ENCODE results near the gene B4GALT5.
"Not testable (repeated sequence)": the region's sequence is repeated elsewhere in the genome, so short reads cannot be mapped to it uniquely, and the experiment has no call there.

The B4GALT5 gene

DNA sequence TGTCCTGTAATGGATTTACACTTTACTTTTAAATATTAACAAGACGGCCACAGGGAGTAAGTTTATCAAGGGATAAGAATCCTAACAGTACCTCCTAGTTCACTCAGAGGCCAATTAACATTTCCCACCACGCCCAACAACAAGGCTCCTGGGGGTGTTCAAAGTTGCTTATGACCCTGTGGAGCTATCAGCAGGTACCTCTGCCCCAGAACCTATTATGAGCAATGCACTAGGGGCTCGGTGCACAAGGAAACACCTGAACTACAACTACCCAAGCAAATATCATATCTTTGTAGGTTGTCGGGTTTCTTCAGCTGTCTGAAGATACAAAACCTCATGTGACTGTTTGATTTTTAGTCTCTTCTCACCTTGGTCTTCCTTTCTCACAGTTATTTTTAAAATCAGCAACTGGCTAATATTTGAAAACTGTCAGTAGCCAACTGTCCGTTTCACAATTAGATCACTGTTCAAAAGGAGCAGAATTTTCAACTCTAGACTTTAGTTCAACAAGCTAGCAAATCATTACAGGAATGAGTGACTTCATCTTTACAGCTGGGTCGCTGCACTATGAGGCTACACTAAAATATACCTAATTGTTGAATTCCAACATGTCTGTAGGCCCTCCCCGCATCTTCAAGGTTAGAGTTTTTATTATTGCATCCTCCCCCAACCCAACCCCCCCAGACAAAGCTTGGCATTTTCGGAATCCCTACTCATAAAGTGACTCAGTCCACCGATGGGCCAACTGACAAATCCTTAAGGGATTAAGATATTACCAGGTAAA, 38.1 kb downstream of the B4GALT5 start:
- Mint-ChIP-seq H3K9me3 (no peaks in the 10 kb centered on the region), H3K36me3 (ENCODE audit: low read depth) (peaks cover 9% of the 10 kb centered on the region), H3K4me1 (ENCODE audit: low read depth) (peaks cover 77% of the 10 kb centered on the region), H3K27ac (peak overlapping the region; percentile 85), H3K27me3 (ENCODE audit: low read depth) (no peaks in the 10 kb centered on the region), H3K4me3 (no peak overlapping the region)
- DNase-seq (ENCODE audit: low spot score) = no peak

- Mint-ChIP-seq H3K27ac (peak overlapping the region; percentile 39), H3K36me3 (ENCODE audit: low read depth) (peaks cover 9% of the 10 kb centered on the region), H3K27me3 (ENCODE audit: low read depth) (no peaks in the 10 kb centered on the region), H3K4me3 (no peak overlapping the region), H3K4me1 (ENCODE audit: low read depth) (peaks cover 81% of the 10 kb centered on the region), H3K9me3 (no peaks in the 10 kb centered on the region)
- no peak for DNase-seq (ENCODE audit: low spot score)
Measured at GRCh38 chr20:49674383-49675352, 39.0 kb downstream of the B4GALT5 start.

GRCh38 chr20:49672096-49672664, 41.5 kb downstream of the B4GALT5 start:
- H3K27ac Mint-ChIP-seq = peak overlapping the region; percentile 76
- H3K9me3 Mint-ChIP-seq = no peaks in the 10 kb centered on the region
- peaks cover 10% of the 10 kb centered on the region for H3K36me3 Mint-ChIP-seq (ENCODE audit: low read depth)
- peaks cover 77% of the 10 kb centered on the region for H3K4me1 Mint-ChIP-seq (ENCODE audit: low read depth)
- DNase-seq (ENCODE audit: low spot score) = no peak
- peak overlapping the region; percentile 27 for H3K4me3 Mint-ChIP-seq
- no peaks in the 10 kb centered on the region for H3K27me3 Mint-ChIP-seq (ENCODE audit: low read depth)

- Mint-ChIP-seq H3K4me3 (peak overlapping the region; percentile 27), H3K27ac (no peak overlapping the region), H3K4me1 (ENCODE audit: low read depth) (peaks cover 70% of the 10 kb centered on the region), H3K9me3 (no peaks in the 10 kb centered on the region), H3K36me3 (ENCODE audit: low read depth) (peaks cover 10% of the 10 kb centered on the region), H3K27me3 (ENCODE audit: low read depth) (no peaks in the 10 kb centered on the region)
- DNase-seq (ENCODE audit: low spot score) = no peak
Measured at GRCh38 chr20:49671433-49671832, 42.2 kb downstream of the B4GALT5 start.

DNA sequence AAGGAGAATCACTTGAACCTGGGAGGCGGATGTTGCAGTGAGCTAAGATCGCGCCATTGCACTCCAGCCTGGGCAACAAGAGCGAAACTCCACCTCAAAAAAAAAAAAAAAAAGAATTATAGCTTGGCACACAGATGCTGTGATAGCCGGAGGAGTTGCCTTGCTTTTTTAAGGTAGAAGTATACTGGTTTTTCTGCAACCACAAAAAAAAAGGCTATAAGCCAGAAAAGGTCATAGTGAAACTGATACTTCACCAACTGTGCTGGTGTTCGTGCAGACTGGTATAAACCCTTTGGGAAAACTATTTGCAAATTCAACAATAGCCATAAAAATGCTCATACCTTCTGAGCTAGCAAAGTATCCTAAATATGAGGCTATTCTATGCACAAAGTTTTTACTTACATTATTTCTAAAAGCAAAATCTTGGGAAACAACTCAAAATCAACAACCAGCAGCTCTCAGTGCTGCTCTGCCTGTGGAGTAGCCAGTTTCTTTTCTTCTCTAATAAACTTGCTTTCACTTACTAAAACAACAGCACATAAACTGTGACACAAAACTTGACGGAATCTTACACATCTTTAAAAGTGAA, 44.0 kb downstream of the B4GALT5 start:
- Mint-ChIP-seq H3K27ac (peak overlapping the region; percentile 89), H3K4me1 (ENCODE audit: low read depth) (peaks cover 60% of the 10 kb centered on the region)

DNA sequence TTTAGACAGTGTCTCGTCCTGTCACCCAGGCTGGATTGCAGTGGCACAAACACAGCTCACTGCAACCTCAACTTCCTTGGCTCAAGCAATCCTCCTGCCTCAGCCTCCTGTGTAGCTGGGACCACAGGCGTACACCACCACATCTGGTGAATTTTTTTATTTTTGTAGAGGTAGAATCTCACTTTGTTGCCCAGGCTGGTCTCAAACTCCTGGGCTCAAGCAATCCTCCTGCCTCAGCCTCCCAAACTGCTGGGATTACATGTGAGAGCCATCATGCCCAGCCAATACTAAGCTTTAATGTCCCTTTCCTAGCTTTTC, 44.8 kb downstream of the B4GALT5 start:
- Mint-ChIP-seq H3K4me1 (ENCODE audit: low read depth) (peaks cover 66% of the 10 kb centered on the region), H3K27ac (peak overlapping the region; percentile 89), H3K36me3 (ENCODE audit: low read depth) (peaks cover 10% of the 10 kb centered on the region), H3K4me3 (peak overlapping the region; percentile 80)
- not testable (repeated sequence) for H3K27me3 Mint-ChIP-seq (ENCODE audit: low read depth); DNase-seq (ENCODE audit: low spot score); H3K9me3 Mint-ChIP-seq

More for the DNA sequence above, 44.0 kb downstream of the B4GALT5 start:
- peaks cover 10% of the 10 kb centered on the region for H3K36me3 Mint-ChIP-seq (ENCODE audit: low read depth)
- no peaks in the 10 kb centered on the region for H3K9me3 Mint-ChIP-seq
- peak; percentile 21 for DNase-seq (ENCODE audit: low spot score)
- peak overlapping the region; percentile 80 for H3K4me3 Mint-ChIP-seq
- no peaks in the 10 kb centered on the region for H3K27me3 Mint-ChIP-seq (ENCODE audit: low read depth)

GRCh38 chr20:49668181-49668877, 45.3 kb downstream of the B4GALT5 start:
- Mint-ChIP-seq H3K9me3 (no peaks in the 10 kb centered on the region), H3K36me3 (ENCODE audit: low read depth) (peaks cover 7% of the 10 kb centered on the region), H3K27me3 (ENCODE audit: low read depth) (no peaks in the 10 kb centered on the region), H3K27ac (peak overlapping the region; percentile 89), H3K4me1 (ENCODE audit: low read depth) (peaks cover 64% of the 10 kb centered on the region), H3K4me3 (peak overlapping the region; percentile 80)
- DNase-seq (ENCODE audit: low spot score) = peak; percentile 48

GRCh38 chr20:49666911-49667310, 46.8 kb downstream of the B4GALT5 start:
- DNase-seq (ENCODE audit: low spot score) = no peak
- Mint-ChIP-seq H3K27me3 (ENCODE audit: low read depth) (no peaks in the 10 kb centered on the region), H3K9me3 (no peaks in the 10 kb centered on the region), H3K4me1 (ENCODE audit: low read depth) (peaks cover 62% of the 10 kb centered on the region), H3K27ac (no peak overlapping the region), H3K36me3 (ENCODE audit: low read depth) (peaks cover 5% of the 10 kb centered on the region), H3K4me3 (no peak overlapping the region)

GRCh38 chr20:49665796-49666195, 47.9 kb downstream of the B4GALT5 start:
- H3K27me3 Mint-ChIP-seq (ENCODE audit: low read depth) = no peaks in the 10 kb centered on the region
- DNase-seq (ENCODE audit: low spot score) = no peak
- peaks cover 3% of the 10 kb centered on the region for H3K36me3 Mint-ChIP-seq (ENCODE audit: low read depth)
- H3K4me3 Mint-ChIP-seq = no peak overlapping the region
- H3K4me1 Mint-ChIP-seq (ENCODE audit: low read depth) = peaks cover 57% of the 10 kb centered on the region
- no peak overlapping the region for H3K27ac Mint-ChIP-seq
- no peaks in the 10 kb centered on the region for H3K9me3 Mint-ChIP-seq

DNA sequence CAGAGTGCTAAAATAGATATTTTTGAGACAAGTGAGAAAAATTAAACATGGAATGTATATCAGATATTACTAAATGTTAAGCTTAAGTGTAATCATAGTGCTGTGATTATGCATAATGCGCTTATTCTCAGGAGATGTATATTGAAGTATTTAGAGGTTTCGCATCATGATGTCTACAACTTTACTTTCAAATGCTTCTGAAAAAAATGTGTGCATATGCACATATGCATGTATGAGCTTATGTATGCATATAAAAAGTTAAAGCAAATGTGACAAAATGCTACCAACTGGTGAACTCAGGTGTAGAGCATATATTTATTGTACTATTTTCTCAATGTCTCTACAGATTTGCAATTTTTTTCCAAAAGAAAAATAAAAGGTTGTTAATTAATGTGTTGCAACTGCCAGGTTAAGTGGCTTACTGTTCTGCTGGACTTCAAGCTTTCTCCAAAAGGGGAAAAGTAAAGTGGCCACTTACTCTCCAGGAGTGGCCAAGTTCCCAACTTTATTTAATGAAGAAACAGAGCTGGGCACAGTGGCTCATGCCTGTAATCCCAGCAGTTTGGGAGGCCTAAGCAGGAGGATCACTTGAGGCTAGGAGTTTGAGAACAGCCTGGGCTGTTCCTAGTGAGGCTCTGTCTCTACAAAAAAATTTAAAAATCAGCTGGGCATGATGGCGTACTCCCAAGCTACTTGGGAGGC, 48.9 kb downstream of the B4GALT5 start:
- no peaks in the 10 kb centered on the region for H3K9me3 Mint-ChIP-seq
- peaks cover 3% of the 10 kb centered on the region for H3K36me3 Mint-ChIP-seq (ENCODE audit: low read depth)
- DNase-seq (ENCODE audit: low spot score) = no peak
- peak overlapping the region; percentile 3 for H3K27ac Mint-ChIP-seq
- no peaks in the 10 kb centered on the region for H3K27me3 Mint-ChIP-seq (ENCODE audit: low read depth)
- H3K4me1 Mint-ChIP-seq (ENCODE audit: low read depth) = peaks cover 49% of the 10 kb centered on the region
- no peak overlapping the region for H3K4me3 Mint-ChIP-seq

DNA sequence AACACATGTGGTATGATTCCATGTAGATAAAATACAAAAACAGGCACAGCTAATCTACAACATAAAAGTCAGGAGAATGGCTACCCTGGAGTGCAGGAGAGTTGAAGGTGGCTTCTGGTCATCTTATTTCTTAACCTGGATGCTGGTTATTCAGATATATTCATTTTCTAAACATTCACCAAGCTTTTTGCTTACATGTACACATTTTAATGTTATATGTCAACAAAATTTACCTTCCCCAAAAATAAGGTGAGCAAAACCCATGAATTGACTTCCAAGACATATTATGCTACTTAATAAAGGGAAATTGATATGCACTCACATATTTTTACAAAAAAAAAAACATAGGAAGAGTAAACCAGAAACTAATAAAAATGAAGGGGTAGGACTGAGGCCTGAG, 50.6 kb downstream of the B4GALT5 start:
- DNase-seq (ENCODE audit: low spot score) = no peak
- H3K36me3 Mint-ChIP-seq (ENCODE audit: low read depth) = no peaks in the 10 kb centered on the region
- H3K4me1 Mint-ChIP-seq (ENCODE audit: low read depth) = peaks cover 36% of the 10 kb centered on the region
- H3K9me3 Mint-ChIP-seq = no peaks in the 10 kb centered on the region
- no peaks in the 10 kb centered on the region for H3K27me3 Mint-ChIP-seq (ENCODE audit: low read depth)
- H3K4me3 Mint-ChIP-seq = no peak overlapping the region
- no peak overlapping the region for H3K27ac Mint-ChIP-seq

GRCh38 chr20:49661560-49662329, 51.9 kb downstream of the B4GALT5 start:
- Mint-ChIP-seq H3K9me3 (no peaks in the 10 kb centered on the region), H3K4me1 (ENCODE audit: low read depth) (peaks cover 39% of the 10 kb centered on the region), H3K27me3 (ENCODE audit: low read depth) (no peaks in the 10 kb centered on the region), H3K4me3 (peak overlapping the region; percentile 11), H3K36me3 (ENCODE audit: low read depth) (peaks cover 2% of the 10 kb centered on the region), H3K27ac (peak overlapping the region; percentile 29)
- no peak for DNase-seq (ENCODE audit: low spot score)

All from T-helper 2 cell treated with Interferon-gamma antibody and Interleukin-4, amounts not matched to agents 5 μg/mL and 100 μg/mL, for 36 hours (primary cell).